Progenitor cell of endocrine pancreas (in vitro differentiated cells): ENCODE data around the gene NPAP1. TPM values are rescaled to one million over a fixed set of nuclear protein-coding genes. Genes with fewer than 3 reads are reported as not detected.

Experiments
- DNase-seq: peaks from one replicate; pipeline ENCODE4 v3.0.0; 2021; ENCODE audit warnings: low spot score; ENCODE audit not compliant: unreplicated experiment
- H3K27ac Mint-ChIP-seq: 2 replicates; pipeline ENCODE4 v1.8.0; 2021; ENCODE audit warnings: mild to moderate bottlenecking, moderate library complexity, mixed read lengths
- H3K27me3 Mint-ChIP-seq: 2 replicates; pipeline ENCODE4 v1.8.0; 2021; ENCODE audit warnings: mixed read lengths
- H3K36me3 Mint-ChIP-seq: 2 replicates; pipeline ENCODE4 v1.8.0; 2022; ENCODE audit warnings: mixed read lengths; ENCODE audit not compliant: insufficient read depth
- H3K4me1 Mint-ChIP-seq: 2 replicates; pipeline ENCODE4 v1.8.0; 2021; ENCODE audit warnings: low read depth, mixed read lengths
- H3K4me3 Mint-ChIP-seq: 2 replicates; pipeline ENCODE4 v1.8.0; 2021; ENCODE audit warnings: low read depth, mild to moderate bottlenecking, moderate library complexity, mixed read lengths
- H3K9me3 Mint-ChIP-seq: 2 replicates; pipeline ENCODE4 v1.8.0; 2021; ENCODE audit warnings: low read depth, mixed read lengths
- CTCF ChIP-seq: fragments of 200-600 bp; sonication (generic); IDR thresholded peaks from one replicate; pipeline ENCODE4 v1.5.0; 2021; ENCODE audit warnings: antibody characterized with exemption, mild to moderate bottlenecking; ENCODE audit not compliant: unreplicated experiment
- total RNA-seq: library from RNA; stranded (reverse); gene quantifications from 2 replicates; pipeline ENCODE4 v1.2.1, GENCODE V29; 2021

Gene NPAP1
- total RNA-seq, 1 donor from 2014 or later = 0.65 TPM

DNA sequence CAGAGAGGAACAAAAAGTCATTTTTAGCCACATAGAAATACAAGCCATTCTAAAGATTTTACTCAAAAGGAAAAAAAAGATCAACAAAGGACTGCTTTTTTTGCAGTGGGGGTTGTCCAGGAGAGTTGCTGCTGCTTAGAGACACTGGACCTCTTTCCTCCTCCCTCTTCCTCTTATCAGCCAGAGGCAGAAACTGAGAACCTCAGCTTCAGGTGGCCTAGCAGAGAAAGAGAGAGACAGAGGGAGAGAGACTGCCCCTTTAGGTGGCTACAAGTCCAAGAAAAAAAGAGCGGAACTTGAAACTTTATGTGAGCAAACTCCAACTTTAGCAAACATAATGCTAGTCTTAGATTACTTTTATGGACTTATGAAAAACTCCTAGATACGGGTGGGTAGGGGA is 54.2 kb downstream of the NPAP1 start:
- H3K9me3 Mint-ChIP-seq = peaks cover 3% of the 10 kb centered on the region
- H3K27ac Mint-ChIP-seq = no peak overlapping the region
- no peak for TF ChIP-seq CTCF
- H3K4me1 Mint-ChIP-seq = peaks cover 7% of the 10 kb centered on the region
- DNase-seq = no peak
- no peaks in the 10 kb centered on the region for H3K27me3 Mint-ChIP-seq
- no peak overlapping the region for H3K4me3 Mint-ChIP-seq
- no peaks in the 10 kb centered on the region for H3K36me3 Mint-ChIP-seq
